Measurements from ENCODE around the gene FANCE. TPM values are rescaled to one million over a fixed set of nuclear protein-coding genes. Genes with fewer than 3 reads are reported as not detected.

FANCE gene
- total RNA-seq, 2 experiments from 2014 or later, result 1.6 to 1.7 TPM

DNA sequence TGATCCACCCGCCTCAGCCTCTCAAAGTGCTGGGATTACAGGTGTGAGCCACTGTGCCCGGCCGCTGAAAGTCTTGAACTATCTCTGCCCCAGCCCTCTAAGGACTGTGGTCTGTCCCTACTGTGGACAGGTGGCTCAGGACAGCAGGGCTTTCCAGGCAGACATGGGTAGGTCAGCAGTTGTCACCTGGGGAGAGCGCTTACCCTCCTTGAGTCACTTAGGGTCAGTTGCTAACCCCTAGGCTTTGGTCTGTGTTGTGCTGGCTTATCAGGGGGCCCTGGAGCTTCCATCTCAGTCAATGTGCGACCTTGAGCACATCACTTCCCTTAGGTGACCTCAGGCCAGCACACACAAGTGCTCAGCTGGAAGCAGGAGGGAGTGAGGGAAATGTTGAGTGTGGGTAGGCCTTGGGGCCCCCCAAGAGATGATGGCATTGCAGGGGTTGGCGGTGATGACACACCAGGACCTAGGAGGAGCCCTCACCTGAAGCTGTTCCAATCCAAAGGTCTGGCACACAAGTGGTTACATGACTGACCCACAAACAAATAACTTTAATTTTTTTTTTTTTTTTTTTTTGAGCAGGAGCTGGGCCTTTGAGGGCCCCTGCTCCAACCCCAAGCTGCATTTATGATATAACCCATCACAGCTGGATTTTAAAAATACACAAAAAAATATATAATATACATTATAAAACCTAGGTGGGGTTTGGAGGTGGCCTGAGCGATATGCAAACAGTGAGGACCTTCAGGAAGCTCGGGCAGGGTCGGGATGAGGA, 21.1 kb downstream of the FANCE start:
- Mint-ChIP-seq H3K36me3 (ENCODE audit: low read depth) (peaks cover 43% of the 10 kb centered on the region), H3K27me3 (no peaks in the 10 kb centered on the region), H3K9me3 (no peaks in the 10 kb centered on the region), H3K27ac (no peak overlapping the region), H3K4me1 (ENCODE audit: low read depth) (peaks cover 31% of the 10 kb centered on the region), H3K4me3 (no peak overlapping the region)
- H3K4me3 ChIP-seq (ENCODE audit: low read length), result no peak overlapping the region
- CTCF ChIA-PET, result interaction anchor here (1.8 kb wide), 1 partner anchor 23 kb away, joined by 6 read pairs; no protein-coding TSS in a partner anchor
- no peak overlapping the region for H3K27ac ChIP-seq (ENCODE audit: low read depth in 1 of 2, low read length in 2 of 2)
- H3K9me3 ChIP-seq (ENCODE audit: control insufficient read depth in 1 of 2, insufficient read depth in 1 of 2, low read length in 2 of 2), result no peaks in the 10 kb centered on the region
- TF ChIP-seq, protein P1, sequence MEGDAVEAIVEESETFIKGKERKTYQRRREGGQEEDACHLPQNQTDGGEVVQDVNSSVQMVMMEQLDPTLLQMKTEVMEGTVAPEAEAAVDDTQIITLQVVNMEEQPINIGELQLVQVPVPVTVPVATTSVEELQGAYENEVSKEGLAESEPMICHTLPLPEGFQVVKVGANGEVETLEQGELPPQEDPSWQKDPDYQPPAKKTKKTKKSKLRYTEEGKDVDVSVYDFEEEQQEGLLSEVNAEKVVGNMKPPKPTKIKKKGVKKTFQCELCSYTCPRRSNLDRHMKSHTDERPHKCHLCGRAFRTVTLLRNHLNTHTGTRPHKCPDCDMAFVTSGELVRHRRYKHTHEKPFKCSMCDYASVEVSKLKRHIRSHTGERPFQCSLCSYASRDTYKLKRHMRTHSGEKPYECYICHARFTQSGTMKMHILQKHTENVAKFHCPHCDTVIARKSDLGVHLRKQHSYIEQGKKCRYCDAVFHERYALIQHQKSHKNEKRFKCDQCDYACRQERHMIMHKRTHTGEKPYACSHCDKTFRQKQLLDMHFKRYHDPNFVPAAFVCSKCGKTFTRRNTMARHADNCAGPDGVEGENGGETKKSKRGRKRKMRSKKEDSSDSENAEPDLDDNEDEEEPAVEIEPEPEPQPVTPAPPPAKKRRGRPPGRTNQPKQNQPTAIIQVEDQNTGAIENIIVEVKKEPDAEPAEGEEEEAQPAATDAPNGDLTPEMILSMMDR (IDR thresholded peaks at IDR 0.05), result no peak
- peaks cover 38% of the 10 kb centered on the region for H3K4me1 ChIP-seq (ENCODE audit: insufficient read depth, low read length)
- peaks cover 53% of the 10 kb centered on the region for H3K36me3 ChIP-seq (ENCODE audit: insufficient read depth, low read length)
- DNase-seq, result no peak
- no peaks in the 10 kb centered on the region for H3K27me3 ChIP-seq (ENCODE audit: control insufficient read depth in 1 of 2, insufficient read depth in 2 of 2, low read length in 2 of 2)
- POLR2A ChIA-PET, result interaction anchor here (0.6 to 1.1 kb wide), 3 partner anchors 174 to 1247 kb away, joined by 3 to 6 read pairs (median 3); partner anchors contain the start of gene ZNF76
- ATAC-seq (ENCODE audit: poor library complexity), result no peak
- intact Hi-C loops (cut with DNase I, micrococcal nuclease), result loop anchor here in 1 of 2 experiments (5.0 kb wide), 1 partner anchor 264 kb away; the partner anchor contains the start of gene ARMC12

DNA sequence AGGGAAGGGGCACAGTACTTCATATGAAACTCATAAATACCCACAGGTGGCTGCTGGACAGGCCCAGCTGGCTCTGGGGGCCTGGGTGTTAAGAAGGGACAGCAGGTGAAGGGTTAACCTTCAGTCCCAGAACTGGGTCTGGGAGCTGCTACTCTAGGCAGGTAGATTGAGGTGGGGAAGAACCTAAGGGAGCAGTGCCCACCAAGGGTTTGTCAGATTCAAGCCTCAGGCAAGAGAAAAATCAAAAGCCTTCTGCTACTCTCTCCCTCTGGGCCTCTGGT, 21.7 kb downstream of the FANCE start:
- peaks cover 37% of the 10 kb centered on the region for H3K36me3 Mint-ChIP-seq (ENCODE audit: low read depth)
- CTCF ChIA-PET, result interaction anchor here (1.8 kb wide), 1 partner anchor 24 kb away, joined by 6 read pairs; no protein-coding TSS in a partner anchor
- Histone ChIP-seq H3K36me3 (ENCODE audit: insufficient read depth, low read length) (peaks cover 50% of the 10 kb centered on the region), H3K4me1 (ENCODE audit: insufficient read depth, low read length) (peaks cover 35% of the 10 kb centered on the region), H3K27ac (ENCODE audit: low read depth in 1 of 2, low read length in 2 of 2) (no peak overlapping the region), H3K4me3 (ENCODE audit: low read length) (no peak overlapping the region), H3K9me3 (ENCODE audit: control insufficient read depth in 1 of 2, insufficient read depth in 1 of 2, low read length in 2 of 2) (no peaks in the 10 kb centered on the region), H3K27me3 (ENCODE audit: control insufficient read depth in 1 of 2, insufficient read depth in 2 of 2, low read length in 2 of 2) (no peaks in the 10 kb centered on the region)
- H3K27ac Mint-ChIP-seq, result no peak overlapping the region
- POLR2A ChIA-PET, result interaction anchor here (1.1 kb wide), 1 partner anchor 214 kb away, joined by 3 read pairs; the partner anchor contains the start of gene ZNF76
- ATAC-seq (ENCODE audit: poor library complexity) (no peak), DNase-seq (no peak)
- H3K27me3 Mint-ChIP-seq, result no peaks in the 10 kb centered on the region
- no peak overlapping the region for H3K4me3 Mint-ChIP-seq
- TF ChIP-seq, protein P1 (IDR thresholded peaks at IDR 0.05), result no peak
- intact Hi-C loops (cut with DNase I, micrococcal nuclease), result loop anchor here in 1 of 2 experiments (5.0 kb wide), 1 partner anchor 264 kb away; the partner anchor contains the start of gene ARMC12
- peaks cover 28% of the 10 kb centered on the region for H3K4me1 Mint-ChIP-seq (ENCODE audit: low read depth)
- no peaks in the 10 kb centered on the region for H3K9me3 Mint-ChIP-seq

DNA sequence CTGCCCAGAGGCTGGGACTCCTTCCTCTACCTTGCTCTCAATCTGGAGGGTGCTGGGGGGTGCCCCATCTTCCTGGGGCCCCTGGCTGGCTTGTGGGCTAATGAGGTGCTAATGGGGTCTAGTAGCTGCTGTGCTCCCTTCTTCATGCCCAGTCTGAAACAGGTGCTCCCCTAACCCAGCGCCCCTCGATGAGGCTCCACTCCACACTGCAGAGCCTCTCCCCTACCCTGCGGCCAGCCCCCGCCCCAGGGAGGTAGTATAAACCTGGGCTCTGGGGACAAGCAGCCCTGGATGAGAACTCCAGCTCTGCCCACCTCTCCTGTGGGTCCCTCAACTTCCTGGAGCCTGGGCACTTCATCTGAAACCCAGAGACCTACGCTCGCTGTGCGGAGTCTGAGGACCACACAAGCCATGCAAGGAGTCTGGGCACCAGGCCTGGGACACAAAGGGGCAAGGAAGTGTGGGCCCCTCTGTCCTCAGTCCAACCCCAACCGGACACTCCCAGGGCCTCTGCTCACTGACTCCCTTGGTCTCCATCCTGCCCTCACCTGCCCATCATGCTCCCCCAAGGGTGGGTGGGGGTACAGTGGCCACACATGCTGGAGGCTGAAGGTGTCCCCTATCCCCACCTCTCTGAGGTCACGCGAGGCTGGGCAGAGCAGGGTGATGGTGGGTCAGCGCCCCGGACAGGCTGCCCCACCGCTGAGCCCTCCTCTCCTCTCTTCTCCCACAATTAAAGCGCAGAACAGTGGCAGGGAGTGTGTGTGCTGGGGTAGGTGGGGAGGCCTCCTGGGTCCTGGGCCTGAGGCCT, 22.2 kb downstream of the FANCE start:
- ATAC-seq (ENCODE audit: poor library complexity), result no peak
- ChIA-PET POLR2A (interaction anchor here (1.1 kb wide), 1 partner anchor 215 kb away, joined by 3 read pairs; the partner anchor contains the start of gene ZNF76), CTCF (no interaction called here)
- no peak for DNase-seq
- H3K4me3 ChIP-seq (ENCODE audit: low read length), result no peak overlapping the region
- H3K9me3 Mint-ChIP-seq, result no peaks in the 10 kb centered on the region
- peaks cover 30% of the 10 kb centered on the region for H3K4me1 ChIP-seq (ENCODE audit: insufficient read depth, low read length)
- H3K27me3 ChIP-seq (ENCODE audit: control insufficient read depth in 1 of 2, insufficient read depth in 2 of 2, low read length in 2 of 2), result no peaks in the 10 kb centered on the region
- intact Hi-C loops (cut with DNase I, micrococcal nuclease), result loop anchor here in 1 of 2 experiments (5.0 kb wide), 1 partner anchor 263 kb away; the partner anchor contains the start of gene ARMC12
- H3K9me3 ChIP-seq (ENCODE audit: control insufficient read depth in 1 of 2, insufficient read depth in 1 of 2, low read length in 2 of 2), result no peaks in the 10 kb centered on the region
- H3K36me3 Mint-ChIP-seq (ENCODE audit: low read depth), result peaks cover 32% of the 10 kb centered on the region
- TF ChIP-seq, protein P1 (IDR thresholded peaks at IDR 0.05), result no peak
- H3K27ac ChIP-seq (ENCODE audit: low read depth in 1 of 2, low read length in 2 of 2), result no peak overlapping the region
- H3K36me3 ChIP-seq (ENCODE audit: insufficient read depth, low read length), result peaks cover 45% of the 10 kb centered on the region
- no peaks in the 10 kb centered on the region for H3K27me3 Mint-ChIP-seq
- H3K4me3 Mint-ChIP-seq, result no peak overlapping the region
- H3K4me1 Mint-ChIP-seq (ENCODE audit: low read depth), result peaks cover 26% of the 10 kb centered on the region
- no peak overlapping the region for H3K27ac Mint-ChIP-seq

All from CD4-positive, alpha-beta T cell (primary cell).